ENCODE data around the gene SEMA5A. TPM values are rescaled to one million over a fixed set of nuclear protein-coding genes. Genes with fewer than 3 reads are reported as not detected.

SEMA5A gene
- total and polyA plus RNA-seq, 2 of the 13 experiments (the other 11 are each of a cell fraction or from before 2014, with no cell fraction given) = 0.01 TPM; not detected in 1

GRCh38 chr5:9388941-9389674 is 156.8 kb downstream of the SEMA5A start:
- in situ Hi-C loops (cut with HindIII; ENCODE audit: extremely low pct_ligation_motif_present, low pct_unique_long_range_greater_than_20kb) = no loop called here
- FAIRE-seq (no peak), DNase-seq (ENCODE audit: low spot score) (no peak), ATAC-seq (no peak)
- Histone ChIP-seq H3K9ac (ENCODE audit: insufficient read depth, low read depth, low read length) (no peak overlapping the region), H3K4me2 (ENCODE audit: low read depth, low read length) (no peak overlapping the region), H3K36me3 (replicated peaks in 1 of 2; ENCODE audit: control insufficient read depth in 1 of 2, insufficient read depth in 2 of 2, low read length in 2 of 2) (no peaks in the 10 kb centered on the region), H4K20me1 (ENCODE audit: insufficient read depth, low read length) (no peaks in the 10 kb centered on the region), H3K4me1 (ENCODE audit: insufficient read depth, low read length) (no peaks in the 10 kb centered on the region), H3K27ac (ENCODE audit: extremely low read length, insufficient read depth, low read length) (no peak overlapping the region), H3K9me3 (ENCODE audit: low read length) (no peaks in the 10 kb centered on the region), H3K79me2 (ENCODE audit: insufficient read depth, low read length) (no peaks in the 10 kb centered on the region), H3K4me3 (replicated peaks in 1 of 3; ENCODE audit: insufficient read depth in 1 of 3, low read depth in 2 of 3, low read length in 3 of 3) (no peak overlapping the region), H2AFZ (ENCODE audit: low read length) (no peak overlapping the region), H3K27me3 (ENCODE audit: control insufficient read depth in 1 of 2, insufficient read depth in 2 of 2, low read length in 2 of 2) (no peaks in the 10 kb centered on the region)
- TF ChIP-seq ZNF547 (CRISPR knock-in tag; IDR thresholded peaks at IDR 0.05) = no peak
- TF ChIP-seq GATA4 (IDR thresholded peaks at IDR 0.05; ENCODE audit: borderline replicate concordance, low read depth) = no peak
- no peak for TF ChIP-seq MEF2D (CRISPR knock-in tag; IDR thresholded peaks at IDR 0.05)
- no peak for TF ChIP-seq GABPB1 (CRISPR knock-in tag; IDR thresholded peaks at IDR 0.05)
- TF ChIP-seq ZNF142 (CRISPR knock-in tag; IDR thresholded peaks at IDR 0.05) = no peak
- TF ChIP-seq NFRKB (IDR thresholded peaks at IDR 0.05) = no peak
- no peak for TF ChIP-seq ZMAT5 (CRISPR knock-in tag; IDR thresholded peaks at IDR 0.05; ENCODE audit: borderline replicate concordance, low read depth)
- TF ChIP-seq TRAFD1 (CRISPR knock-in tag; IDR thresholded peaks at IDR 0.05; ENCODE audit: borderline replicate concordance) = no peak
- TF ChIP-seq MTF2 (CRISPR knock-in tag; IDR thresholded peaks at IDR 0.05; ENCODE audit: borderline replicate concordance) = no peak
- no peak for TF ChIP-seq MAFG (CRISPR knock-in tag; IDR thresholded peaks at IDR 0.05)
- TF ChIP-seq ATRX (CRISPR knock-in tag; IDR thresholded peaks at IDR 0.05; ENCODE audit: borderline replicate concordance) = no peak
- no peak for TF ChIP-seq ZNF629 (CRISPR knock-in tag; conservative IDR thresholded peaks at IDR 0.05)
- TF ChIP-seq FOXA3 (CRISPR knock-in tag; IDR thresholded peaks at IDR 0.05) = no peak
- TF ChIP-seq, protein P1, sequence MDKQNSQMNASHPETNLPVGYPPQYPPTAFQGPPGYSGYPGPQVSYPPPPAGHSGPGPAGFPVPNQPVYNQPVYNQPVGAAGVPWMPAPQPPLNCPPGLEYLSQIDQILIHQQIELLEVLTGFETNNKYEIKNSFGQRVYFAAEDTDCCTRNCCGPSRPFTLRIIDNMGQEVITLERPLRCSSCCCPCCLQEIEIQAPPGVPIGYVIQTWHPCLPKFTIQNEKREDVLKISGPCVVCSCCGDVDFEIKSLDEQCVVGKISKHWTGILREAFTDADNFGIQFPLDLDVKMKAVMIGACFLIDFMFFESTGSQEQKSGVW (CRISPR knock-in tag; IDR thresholded peaks at IDR 0.05; ENCODE audit: borderline replicate concordance) = no peak
- no peak for TF ChIP-seq RELA (CRISPR knock-in tag; IDR thresholded peaks at IDR 0.05)
- ChIA-PET CTCF (ENCODE audit: low intra/inter-chr PET ratio, low total read pairs) (no interaction called here), POLR2A (no interaction called here)
- no TSS peak for BruUV-seq (replicated peaks)
- WGBS (ENCODE audit: low lambda C conversion rate) = 21% methylated on average over 5 of the region's 5 CpGs
- intact Hi-C loops (cut with micrococcal nuclease; ENCODE audit: unreplicated experiment) = no loop called here
